ENCODE data around the gene PGAM2. TPM values are rescaled to one million over a fixed set of nuclear protein-coding genes. Genes with fewer than 3 reads are reported as not detected.

Gene PGAM2
- total RNA-seq, 1 experiment from 2014 or later: 2.4 TPM

DNA sequence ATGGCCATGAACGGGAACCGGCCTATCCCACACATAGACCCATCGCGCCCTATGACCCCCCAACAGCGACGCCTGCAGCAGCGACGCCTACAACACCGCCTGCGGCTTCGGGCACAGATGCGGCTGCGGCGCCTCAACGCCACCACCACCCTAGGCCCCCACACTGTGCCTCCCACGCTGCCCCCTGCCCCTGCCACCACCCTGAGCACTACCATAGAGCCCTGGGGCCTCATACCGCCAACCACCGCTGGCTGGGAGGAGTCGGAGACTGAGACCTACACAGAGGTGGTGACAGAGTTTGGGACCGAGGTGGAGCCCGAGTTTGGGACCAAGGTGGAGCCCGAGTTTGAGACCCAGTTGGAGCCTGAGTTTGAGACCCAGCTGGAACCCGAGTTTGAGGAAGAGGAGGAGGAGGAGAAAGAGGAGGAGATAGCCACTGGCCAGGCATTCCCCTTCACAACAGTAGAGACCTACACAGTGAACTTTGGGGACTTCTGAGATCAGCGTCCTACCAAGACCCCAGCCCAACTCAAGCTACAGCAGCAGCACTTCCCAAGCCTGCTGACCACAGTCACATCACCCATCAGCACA is 48.5 kb upstream of the PGAM2 start:
- ATAC-seq (no peak), DNase-seq (ENCODE audit: low spot score) (no peak)
- 0 out of 2 replicates have a peak, but pooled peaks cover 2% of the 10 kb centered on the region for H3K4me1 Mint-ChIP-seq
- peaks cover 25% of the 10 kb centered on the region for H3K36me3 Mint-ChIP-seq
- H3K27ac Mint-ChIP-seq: no peak overlapping the region
- no peaks in the 10 kb centered on the region for H3K9me3 Mint-ChIP-seq
- TF ChIP-seq ESRRA (CRISPR knock-in tag; IDR thresholded peaks at IDR 0.05; ENCODE audit: borderline replicate concordance) (no peak), RORB (CRISPR knock-in tag; IDR thresholded peaks at IDR 0.05) (no peak), JAZF1 (CRISPR knock-in tag; IDR thresholded peaks at IDR 0.05) (no peak), NFE2L1 (CRISPR knock-in tag; IDR thresholded peaks at IDR 0.05) (no peak), ZNF416 (CRISPR knock-in tag; IDR thresholded peaks at IDR 0.05) (no peak), ZNF138 (CRISPR knock-in tag; conservative IDR thresholded peaks at IDR 0.05) (no peak), NFATC4 (CRISPR knock-in tag; IDR thresholded peaks at IDR 0.05) (no peak), TCF7 (CRISPR knock-in tag; IDR thresholded peaks at IDR 0.05; ENCODE audit: low read depth) (no peak), OVOL2 (CRISPR knock-in tag; IDR thresholded peaks at IDR 0.05; ENCODE audit: borderline replicate concordance) (no peak)
- TF ChIP-seq, protein P1, sequence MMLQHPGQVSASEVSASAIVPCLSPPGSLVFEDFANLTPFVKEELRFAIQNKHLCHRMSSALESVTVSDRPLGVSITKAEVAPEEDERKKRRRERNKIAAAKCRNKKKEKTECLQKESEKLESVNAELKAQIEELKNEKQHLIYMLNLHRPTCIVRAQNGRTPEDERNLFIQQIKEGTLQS (CRISPR knock-in tag; conservative IDR thresholded peaks at IDR 0.05): no peak
- TF ChIP-seq, protein P2, sequence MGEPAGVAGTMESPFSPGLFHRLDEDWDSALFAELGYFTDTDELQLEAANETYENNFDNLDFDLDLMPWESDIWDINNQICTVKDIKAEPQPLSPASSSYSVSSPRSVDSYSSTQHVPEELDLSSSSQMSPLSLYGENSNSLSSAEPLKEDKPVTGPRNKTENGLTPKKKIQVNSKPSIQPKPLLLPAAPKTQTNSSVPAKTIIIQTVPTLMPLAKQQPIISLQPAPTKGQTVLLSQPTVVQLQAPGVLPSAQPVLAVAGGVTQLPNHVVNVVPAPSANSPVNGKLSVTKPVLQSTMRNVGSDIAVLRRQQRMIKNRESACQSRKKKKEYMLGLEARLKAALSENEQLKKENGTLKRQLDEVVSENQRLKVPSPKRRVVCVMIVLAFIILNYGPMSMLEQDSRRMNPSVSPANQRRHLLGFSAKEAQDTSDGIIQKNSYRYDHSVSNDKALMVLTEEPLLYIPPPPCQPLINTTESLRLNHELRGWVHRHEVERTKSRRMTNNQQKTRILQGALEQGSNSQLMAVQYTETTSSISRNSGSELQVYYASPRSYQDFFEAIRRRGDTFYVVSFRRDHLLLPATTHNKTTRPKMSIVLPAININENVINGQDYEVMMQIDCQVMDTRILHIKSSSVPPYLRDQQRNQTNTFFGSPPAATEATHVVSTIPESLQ (CRISPR knock-in tag; IDR thresholded peaks at IDR 0.05): no peak
- TF ChIP-seq, protein P3, sequence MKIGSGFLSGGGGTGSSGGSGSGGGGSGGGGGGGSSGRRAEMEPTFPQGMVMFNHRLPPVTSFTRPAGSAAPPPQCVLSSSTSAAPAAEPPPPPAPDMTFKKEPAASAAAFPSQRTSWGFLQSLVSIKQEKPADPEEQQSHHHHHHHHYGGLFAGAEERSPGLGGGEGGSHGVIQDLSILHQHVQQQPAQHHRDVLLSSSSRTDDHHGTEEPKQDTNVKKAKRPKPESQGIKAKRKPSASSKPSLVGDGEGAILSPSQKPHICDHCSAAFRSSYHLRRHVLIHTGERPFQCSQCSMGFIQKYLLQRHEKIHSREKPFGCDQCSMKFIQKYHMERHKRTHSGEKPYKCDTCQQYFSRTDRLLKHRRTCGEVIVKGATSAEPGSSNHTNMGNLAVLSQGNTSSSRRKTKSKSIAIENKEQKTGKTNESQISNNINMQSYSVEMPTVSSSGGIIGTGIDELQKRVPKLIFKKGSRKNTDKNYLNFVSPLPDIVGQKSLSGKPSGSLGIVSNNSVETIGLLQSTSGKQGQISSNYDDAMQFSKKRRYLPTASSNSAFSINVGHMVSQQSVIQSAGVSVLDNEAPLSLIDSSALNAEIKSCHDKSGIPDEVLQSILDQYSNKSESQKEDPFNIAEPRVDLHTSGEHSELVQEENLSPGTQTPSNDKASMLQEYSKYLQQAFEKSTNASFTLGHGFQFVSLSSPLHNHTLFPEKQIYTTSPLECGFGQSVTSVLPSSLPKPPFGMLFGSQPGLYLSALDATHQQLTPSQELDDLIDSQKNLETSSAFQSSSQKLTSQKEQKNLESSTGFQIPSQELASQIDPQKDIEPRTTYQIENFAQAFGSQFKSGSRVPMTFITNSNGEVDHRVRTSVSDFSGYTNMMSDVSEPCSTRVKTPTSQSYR (CRISPR knock-in tag; IDR thresholded peaks at IDR 0.05): no peak
- TF ChIP-seq, protein P4, sequence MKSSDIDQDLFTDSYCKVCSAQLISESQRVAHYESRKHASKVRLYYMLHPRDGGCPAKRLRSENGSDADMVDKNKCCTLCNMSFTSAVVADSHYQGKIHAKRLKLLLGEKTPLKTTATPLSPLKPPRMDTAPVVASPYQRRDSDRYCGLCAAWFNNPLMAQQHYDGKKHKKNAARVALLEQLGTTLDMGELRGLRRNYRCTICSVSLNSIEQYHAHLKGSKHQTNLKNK (CRISPR knock-in tag; IDR thresholded peaks at IDR 0.05): no peak
- TF ChIP-seq, protein P5, sequence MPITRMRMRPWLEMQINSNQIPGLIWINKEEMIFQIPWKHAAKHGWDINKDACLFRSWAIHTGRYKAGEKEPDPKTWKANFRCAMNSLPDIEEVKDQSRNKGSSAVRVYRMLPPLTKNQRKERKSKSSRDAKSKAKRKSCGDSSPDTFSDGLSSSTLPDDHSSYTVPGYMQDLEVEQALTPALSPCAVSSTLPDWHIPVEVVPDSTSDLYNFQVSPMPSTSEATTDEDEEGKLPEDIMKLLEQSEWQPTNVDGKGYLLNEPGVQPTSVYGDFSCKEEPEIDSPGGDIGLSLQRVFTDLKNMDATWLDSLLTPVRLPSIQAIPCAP (CRISPR knock-in tag; IDR thresholded peaks at IDR 0.05): no peak
- TF ChIP-seq, protein P6, sequence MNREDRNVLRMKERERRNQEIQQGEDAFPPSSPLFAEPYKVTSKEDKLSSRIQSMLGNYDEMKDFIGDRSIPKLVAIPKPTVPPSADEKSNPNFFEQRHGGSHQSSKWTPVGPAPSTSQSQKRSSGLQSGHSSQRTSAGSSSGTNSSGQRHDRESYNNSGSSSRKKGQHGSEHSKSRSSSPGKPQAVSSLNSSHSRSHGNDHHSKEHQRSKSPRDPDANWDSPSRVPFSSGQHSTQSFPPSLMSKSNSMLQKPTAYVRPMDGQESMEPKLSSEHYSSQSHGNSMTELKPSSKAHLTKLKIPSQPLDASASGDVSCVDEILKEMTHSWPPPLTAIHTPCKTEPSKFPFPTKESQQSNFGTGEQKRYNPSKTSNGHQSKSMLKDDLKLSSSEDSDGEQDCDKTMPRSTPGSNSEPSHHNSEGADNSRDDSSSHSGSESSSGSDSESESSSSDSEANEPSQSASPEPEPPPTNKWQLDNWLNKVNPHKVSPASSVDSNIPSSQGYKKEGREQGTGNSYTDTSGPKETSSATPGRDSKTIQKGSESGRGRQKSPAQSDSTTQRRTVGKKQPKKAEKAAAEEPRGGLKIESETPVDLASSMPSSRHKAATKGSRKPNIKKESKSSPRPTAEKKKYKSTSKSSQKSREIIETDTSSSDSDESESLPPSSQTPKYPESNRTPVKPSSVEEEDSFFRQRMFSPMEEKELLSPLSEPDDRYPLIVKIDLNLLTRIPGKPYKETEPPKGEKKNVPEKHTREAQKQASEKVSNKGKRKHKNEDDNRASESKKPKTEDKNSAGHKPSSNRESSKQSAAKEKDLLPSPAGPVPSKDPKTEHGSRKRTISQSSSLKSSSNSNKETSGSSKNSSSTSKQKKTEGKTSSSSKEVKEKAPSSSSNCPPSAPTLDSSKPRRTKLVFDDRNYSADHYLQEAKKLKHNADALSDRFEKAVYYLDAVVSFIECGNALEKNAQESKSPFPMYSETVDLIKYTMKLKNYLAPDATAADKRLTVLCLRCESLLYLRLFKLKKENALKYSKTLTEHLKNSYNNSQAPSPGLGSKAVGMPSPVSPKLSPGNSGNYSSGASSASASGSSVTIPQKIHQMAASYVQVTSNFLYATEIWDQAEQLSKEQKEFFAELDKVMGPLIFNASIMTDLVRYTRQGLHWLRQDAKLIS (CRISPR knock-in tag; IDR thresholded peaks at IDR 0.05; ENCODE audit: borderline replicate concordance): no peak
- TF ChIP-seq, protein P7, sequence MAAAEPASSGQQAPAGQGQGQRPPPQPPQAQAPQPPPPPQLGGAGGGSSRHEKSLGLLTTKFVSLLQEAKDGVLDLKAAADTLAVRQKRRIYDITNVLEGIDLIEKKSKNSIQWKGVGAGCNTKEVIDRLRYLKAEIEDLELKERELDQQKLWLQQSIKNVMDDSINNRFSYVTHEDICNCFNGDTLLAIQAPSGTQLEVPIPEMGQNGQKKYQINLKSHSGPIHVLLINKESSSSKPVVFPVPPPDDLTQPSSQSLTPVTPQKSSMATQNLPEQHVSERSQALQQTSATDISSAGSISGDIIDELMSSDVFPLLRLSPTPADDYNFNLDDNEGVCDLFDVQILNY (CRISPR knock-in tag; IDR thresholded peaks at IDR 0.05): no peak
- TF ChIP-seq, protein P8, sequence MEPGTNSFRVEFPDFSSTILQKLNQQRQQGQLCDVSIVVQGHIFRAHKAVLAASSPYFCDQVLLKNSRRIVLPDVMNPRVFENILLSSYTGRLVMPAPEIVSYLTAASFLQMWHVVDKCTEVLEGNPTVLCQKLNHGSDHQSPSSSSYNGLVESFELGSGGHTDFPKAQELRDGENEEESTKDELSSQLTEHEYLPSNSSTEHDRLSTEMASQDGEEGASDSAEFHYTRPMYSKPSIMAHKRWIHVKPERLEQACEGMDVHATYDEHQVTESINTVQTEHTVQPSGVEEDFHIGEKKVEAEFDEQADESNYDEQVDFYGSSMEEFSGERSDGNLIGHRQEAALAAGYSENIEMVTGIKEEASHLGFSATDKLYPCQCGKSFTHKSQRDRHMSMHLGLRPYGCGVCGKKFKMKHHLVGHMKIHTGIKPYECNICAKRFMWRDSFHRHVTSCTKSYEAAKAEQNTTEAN (CRISPR knock-in tag; IDR thresholded peaks at IDR 0.05): no peak
- TF ChIP-seq, protein P9, sequence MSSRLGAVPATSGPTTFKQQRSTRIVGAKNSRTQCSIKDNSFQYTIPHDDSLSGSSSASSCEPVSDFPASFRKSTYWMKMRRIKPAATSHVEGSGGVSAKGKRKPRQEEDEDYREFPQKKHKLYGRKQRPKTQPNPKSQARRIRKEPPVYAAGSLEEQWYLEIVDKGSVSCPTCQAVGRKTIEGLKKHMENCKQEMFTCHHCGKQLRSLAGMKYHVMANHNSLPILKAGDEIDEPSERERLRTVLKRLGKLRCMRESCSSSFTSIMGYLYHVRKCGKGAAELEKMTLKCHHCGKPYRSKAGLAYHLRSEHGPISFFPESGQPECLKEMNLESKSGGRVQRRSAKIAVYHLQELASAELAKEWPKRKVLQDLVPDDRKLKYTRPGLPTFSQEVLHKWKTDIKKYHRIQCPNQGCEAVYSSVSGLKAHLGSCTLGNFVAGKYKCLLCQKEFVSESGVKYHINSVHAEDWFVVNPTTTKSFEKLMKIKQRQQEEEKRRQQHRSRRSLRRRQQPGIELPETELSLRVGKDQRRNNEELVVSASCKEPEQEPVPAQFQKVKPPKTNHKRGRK (CRISPR knock-in tag; IDR thresholded peaks at IDR 0.05; ENCODE audit: borderline replicate concordance): no peak
- TF ChIP-seq, protein P10, sequence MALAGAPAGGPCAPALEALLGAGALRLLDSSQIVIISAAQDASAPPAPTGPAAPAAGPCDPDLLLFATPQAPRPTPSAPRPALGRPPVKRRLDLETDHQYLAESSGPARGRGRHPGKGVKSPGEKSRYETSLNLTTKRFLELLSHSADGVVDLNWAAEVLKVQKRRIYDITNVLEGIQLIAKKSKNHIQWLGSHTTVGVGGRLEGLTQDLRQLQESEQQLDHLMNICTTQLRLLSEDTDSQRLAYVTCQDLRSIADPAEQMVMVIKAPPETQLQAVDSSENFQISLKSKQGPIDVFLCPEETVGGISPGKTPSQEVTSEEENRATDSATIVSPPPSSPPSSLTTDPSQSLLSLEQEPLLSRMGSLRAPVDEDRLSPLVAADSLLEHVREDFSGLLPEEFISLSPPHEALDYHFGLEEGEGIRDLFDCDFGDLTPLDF (CRISPR knock-in tag; IDR thresholded peaks at IDR 0.05): no peak
- TF ChIP-seq, protein P11, sequence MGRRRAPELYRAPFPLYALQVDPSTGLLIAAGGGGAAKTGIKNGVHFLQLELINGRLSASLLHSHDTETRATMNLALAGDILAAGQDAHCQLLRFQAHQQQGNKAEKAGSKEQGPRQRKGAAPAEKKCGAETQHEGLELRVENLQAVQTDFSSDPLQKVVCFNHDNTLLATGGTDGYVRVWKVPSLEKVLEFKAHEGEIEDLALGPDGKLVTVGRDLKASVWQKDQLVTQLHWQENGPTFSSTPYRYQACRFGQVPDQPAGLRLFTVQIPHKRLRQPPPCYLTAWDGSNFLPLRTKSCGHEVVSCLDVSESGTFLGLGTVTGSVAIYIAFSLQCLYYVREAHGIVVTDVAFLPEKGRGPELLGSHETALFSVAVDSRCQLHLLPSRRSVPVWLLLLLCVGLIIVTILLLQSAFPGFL (CRISPR knock-in tag; IDR thresholded peaks at IDR 0.05; ENCODE audit: borderline replicate concordance): no peak
- no peaks in the 10 kb centered on the region for H3K27me3 Mint-ChIP-seq (ENCODE audit: low read depth)
- POLR2A ChIA-PET: interaction anchor here (1.0 kb wide), 1 partner anchor 10 kb away, joined by 3 read pairs; the partner anchor contains the start of gene POLD2
- no peak overlapping the region for H3K4me3 Mint-ChIP-seq
- CTCF ChIA-PET: no interaction called here

Data from WTC11 (cell line).